ENCODE results near the gene C9orf43. TPM values are rescaled to one million over a fixed set of nuclear protein-coding genes. Genes with fewer than 3 reads are reported as not detected.
A peak's percentile ranks its signal among the peaks of the same experiment; 100 is the strongest.
"Not testable (repeated sequence)": the region's sequence is repeated elsewhere in the genome, so short reads cannot be mapped to it uniquely, and the experiment has no call there.

Gene C9orf43, protein sequence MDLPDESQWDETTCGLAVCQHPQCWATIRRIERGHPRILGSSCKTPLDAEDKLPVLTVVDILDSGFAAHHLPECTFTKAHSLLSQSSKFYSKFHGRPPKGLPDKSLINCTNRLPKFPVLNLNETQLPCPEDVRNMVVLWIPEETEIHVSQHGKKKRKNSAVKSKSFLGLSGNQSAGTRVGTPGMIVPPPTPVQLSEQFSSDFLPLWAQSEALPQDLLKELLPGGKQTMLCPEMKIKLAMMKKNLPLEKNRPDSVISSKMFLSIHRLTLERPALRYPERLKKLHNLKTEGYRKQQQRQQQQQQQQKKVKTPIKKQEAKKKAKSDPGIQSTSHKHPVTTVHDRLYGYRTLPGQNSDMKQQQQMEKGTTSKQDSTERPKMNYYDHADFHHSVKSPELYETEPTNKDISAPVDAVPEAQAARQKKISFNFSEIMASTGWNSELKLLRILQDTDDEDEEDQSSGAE
- total RNA-seq = 0.47 TPM
- polyA plus RNA-seq = 0.75 TPM
- long read RNA-seq, donor 1 = 0 reads
- long read RNA-seq, donor 2 = 0 reads
- long read RNA-seq, donor 3 = 0 reads
- long read RNA-seq, donor 4 = 0 reads
- long read RNA-seq, donor 5 = 0 reads
- long read RNA-seq, donor 6 = 0 reads
- long read RNA-seq, donor 7, partial matches to known transcripts = 88 of 88 reads
- long read RNA-seq, donor 7, other reads (novel, unspliced or antisense) = 0 of 88 reads
- long read RNA-seq, donor 8 = 0 reads
- long read RNA-seq, donor 9 = 0 reads
- long read RNA-seq, donor 10 = 0 reads

DNA sequence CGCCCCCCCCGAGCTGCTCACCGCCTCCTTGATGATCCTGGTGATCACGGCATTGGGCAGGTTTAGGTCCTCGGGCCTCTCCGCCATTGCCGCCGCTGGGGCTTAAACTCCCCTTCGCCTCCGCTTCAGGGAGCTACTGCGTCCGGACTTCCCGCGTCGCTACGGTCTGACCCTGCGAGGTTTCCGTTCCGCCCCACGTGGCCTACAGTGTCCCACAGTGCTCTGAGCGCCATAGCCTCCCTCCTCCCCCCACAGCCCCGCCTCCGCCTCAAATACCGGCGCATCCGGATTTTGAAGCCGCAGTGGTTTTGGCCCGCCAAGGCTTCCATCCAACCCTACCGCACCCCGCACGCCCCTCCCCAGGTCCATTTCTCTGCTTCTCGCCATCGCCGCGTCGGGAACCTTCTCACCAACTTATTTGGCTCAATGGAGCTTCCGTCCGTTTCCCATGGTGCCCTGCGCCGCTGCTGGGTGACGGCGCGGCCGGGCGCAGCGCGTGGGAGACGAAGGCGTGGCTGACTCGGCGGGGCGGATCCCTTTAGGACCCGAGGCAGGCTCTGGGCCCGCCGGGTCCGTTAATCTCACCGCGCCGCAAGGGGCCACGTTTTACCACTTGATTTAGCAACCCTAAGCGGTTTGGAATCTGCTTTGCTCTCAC, at the start of gene C9orf43, which contains the start of gene POLE3:
Gene C9orf43, plus strand, starts transcription at position 541 of the 658 bp plus-strand sequence. CDS start 2,747 bp downstream, outside the sequence.
Gene POLE3, minus strand, starts transcription at position 469 of the 658 bp plus-strand sequence. Its CDS starts 382 bp downstream, at position 87.
- Histone ChIP-seq H3K4me1 (ENCODE audit: control insufficient read depth in 2 of 2, insufficient read depth in 2 of 2, low read length in 2 of 2) (peaks cover 7 to 17% of the 10 kb centered on the region in 2 donors), H3K36me3 (ENCODE audit: control insufficient read depth in 2 of 2, insufficient read depth in 2 of 2, low read length in 1 of 2) (peaks cover 14 to 15% of the 10 kb centered on the region in 2 donors), H3K9me3 (ENCODE audit: control insufficient read depth in 2 of 2, insufficient read depth in 1 of 2, low read length in 1 of 2) (no peaks in the 10 kb centered on the region), H3K27me3 (ENCODE audit: control insufficient read depth in 2 of 2, insufficient read depth in 1 of 2, low read length in 1 of 2) (no peaks in the 10 kb centered on the region), H3K27ac (ENCODE audit: low read depth in 1 of 2, low read length in 1 of 2) (peak within 1 kb of the TSS; percentile 96 to 99), H3K4me3 (ENCODE audit: low read length in 2 of 2) (peak within 1 kb of the TSS; percentile 83 to 92)
- WGBS = under 1% methylated on average over 61 of the region's 61 CpGs
- DNase-seq (ENCODE audit: low read depth in 6 of 9, low spot score in 9 of 9) = peak; percentile 88 to 98 (median 94)

DNA sequence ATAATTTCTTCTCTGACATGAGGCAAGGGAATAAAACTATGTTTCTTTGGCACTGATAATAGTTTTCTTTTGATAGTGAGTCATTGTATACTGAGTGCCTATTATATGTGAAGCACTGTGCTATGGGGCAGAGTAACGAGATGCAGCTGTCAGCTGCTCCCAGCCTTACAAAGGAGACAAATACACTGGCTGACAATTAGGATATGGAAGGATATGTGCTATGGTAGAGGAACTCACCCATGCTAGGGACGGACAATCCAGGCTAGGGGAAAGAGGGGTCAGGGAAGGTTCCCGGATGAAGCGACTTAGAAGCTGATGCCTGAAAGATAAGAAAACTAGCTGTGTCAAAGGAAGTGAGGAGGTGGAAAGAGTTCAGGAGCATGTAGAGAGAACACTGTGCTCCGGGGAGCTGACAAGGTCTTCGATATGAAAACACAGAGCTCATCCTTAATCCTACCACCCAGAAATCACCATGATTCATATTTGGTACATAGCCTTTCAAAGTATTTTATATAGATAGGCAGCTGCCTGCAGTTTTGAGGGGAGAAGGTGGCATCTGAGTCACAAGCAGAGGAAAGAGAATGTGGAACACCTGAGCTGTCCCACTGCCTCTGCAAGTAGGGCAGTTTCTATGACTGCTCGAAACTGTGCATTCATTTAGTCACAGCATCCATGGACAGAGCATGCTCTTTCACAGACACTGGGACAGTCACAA, 49.1 kb upstream of the C9orf43 start:
- H3K4me1 ChIP-seq (ENCODE audit: control insufficient read depth in 2 of 2, insufficient read depth in 2 of 2, low read length in 2 of 2) = no peaks in the 10 kb centered on the region
- no peak overlapping the region for H3K27ac ChIP-seq (ENCODE audit: low read depth in 1 of 2, low read length in 1 of 2)
- H3K4me3 ChIP-seq (ENCODE audit: low read length in 2 of 2) = no peak overlapping the region
- no peak for DNase-seq (ENCODE audit: low read depth in 6 of 9, low spot score in 9 of 9)
- no peaks in the 10 kb centered on the region for H3K9me3 ChIP-seq (ENCODE audit: control insufficient read depth in 2 of 2, insufficient read depth in 1 of 2, low read length in 1 of 2)
- no peaks in the 10 kb centered on the region for H3K36me3 ChIP-seq (ENCODE audit: control insufficient read depth in 2 of 2, insufficient read depth in 2 of 2, low read length in 1 of 2)
- no peaks in the 10 kb centered on the region for H3K27me3 ChIP-seq (ENCODE audit: control insufficient read depth in 2 of 2, insufficient read depth in 1 of 2, low read length in 1 of 2)
- WGBS = 96% methylated on average over 7 of the region's 7 CpGs

DNA sequence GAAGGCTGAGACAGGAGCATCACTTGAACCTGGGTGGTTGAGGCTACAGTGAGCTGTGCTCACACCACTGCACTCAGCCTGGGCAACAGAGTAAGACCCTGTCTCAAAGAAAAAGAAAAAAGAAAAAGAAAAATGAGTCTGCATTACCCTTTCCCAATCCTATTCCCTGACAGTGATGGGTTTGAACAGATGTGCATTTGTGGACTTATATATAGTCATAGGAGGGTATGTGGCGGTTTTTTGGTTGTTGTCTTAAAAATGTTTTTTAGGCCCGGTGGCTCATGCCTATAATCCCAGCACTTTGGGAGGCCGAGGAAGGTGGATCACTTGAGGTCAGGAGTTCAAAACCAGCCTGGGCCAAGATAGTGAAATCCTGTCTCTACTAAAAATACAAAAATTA, 47.2 kb upstream of the C9orf43 start:
- no peak overlapping the region for H3K4me3 ChIP-seq (ENCODE audit: low read length in 2 of 2)
- H3K36me3 ChIP-seq (ENCODE audit: control insufficient read depth in 2 of 2, insufficient read depth in 2 of 2, low read length in 1 of 2) = no peaks in the 10 kb centered on the region
- no peaks in the 10 kb centered on the region for H3K4me1 ChIP-seq (ENCODE audit: control insufficient read depth in 2 of 2, insufficient read depth in 2 of 2, low read length in 2 of 2)
- H3K27ac ChIP-seq (ENCODE audit: low read depth in 1 of 2, low read length in 1 of 2) = no peak overlapping the region
- DNase-seq (ENCODE audit: low read depth in 6 of 9, low spot score in 9 of 9) = no peak
- H3K27me3 ChIP-seq (ENCODE audit: control insufficient read depth in 2 of 2, insufficient read depth in 1 of 2, low read length in 1 of 2) = no peaks in the 10 kb centered on the region
- H3K9me3 ChIP-seq (ENCODE audit: control insufficient read depth in 2 of 2, insufficient read depth in 1 of 2, low read length in 1 of 2) = no peaks in the 10 kb centered on the region
- 81% methylated on average over 3 of the region's 3 CpGs for WGBS

DNA sequence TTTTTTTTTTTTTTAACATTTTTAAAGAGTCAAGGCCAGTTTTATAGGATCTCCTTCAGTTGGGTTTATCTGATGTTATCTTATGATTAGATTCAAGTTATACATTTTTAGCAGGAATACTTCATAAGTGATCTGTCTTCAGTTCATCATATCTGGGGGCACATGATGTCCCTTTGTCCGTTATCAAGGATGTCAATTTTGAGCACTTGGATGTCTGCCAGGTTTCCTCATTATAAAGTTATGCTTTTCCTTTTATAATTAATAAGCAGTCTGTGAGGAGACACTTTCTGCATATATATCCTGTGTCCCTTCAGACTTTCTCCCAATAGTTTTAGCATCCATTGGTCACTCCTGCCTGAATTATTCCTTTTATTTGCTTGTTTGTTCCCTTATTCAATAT, 45.6 kb upstream of the C9orf43 start:
- H3K27ac ChIP-seq (ENCODE audit: low read depth in 1 of 2, low read length in 1 of 2) = no peak overlapping the region
- WGBS = 96% methylated on average over 1 of the region's 1 CpG

DNA sequence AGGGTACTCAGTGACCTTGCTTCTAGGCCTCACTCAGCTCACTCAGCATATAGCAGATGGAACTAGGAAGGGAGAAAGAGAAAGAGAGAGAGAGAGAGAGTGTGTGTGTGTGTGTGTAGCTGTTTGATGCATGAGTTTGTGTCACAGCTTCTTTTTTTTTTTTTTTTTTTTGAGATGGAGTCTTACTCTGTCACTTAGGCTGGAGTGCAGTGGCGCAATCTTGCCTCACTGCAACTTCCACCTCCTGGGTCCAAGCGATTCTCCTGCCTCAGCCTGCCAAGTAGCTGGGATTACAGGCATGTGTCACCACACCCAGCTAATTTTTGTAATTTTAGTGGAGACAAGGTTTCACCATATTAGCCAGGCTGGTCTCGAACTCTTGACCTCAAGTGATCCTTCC, 44.9 kb upstream of the C9orf43 start:
- H3K27me3 ChIP-seq (ENCODE audit: control insufficient read depth in 2 of 2, insufficient read depth in 1 of 2, low read length in 1 of 2); H3K27ac ChIP-seq (ENCODE audit: low read depth in 1 of 2, low read length in 1 of 2); H3K4me3 ChIP-seq (ENCODE audit: low read length in 2 of 2); DNase-seq (ENCODE audit: low read depth in 6 of 9, low spot score in 9 of 9); H3K9me3 ChIP-seq (ENCODE audit: control insufficient read depth in 2 of 2, insufficient read depth in 1 of 2, low read length in 1 of 2); H3K4me1 ChIP-seq (ENCODE audit: control insufficient read depth in 2 of 2, insufficient read depth in 2 of 2, low read length in 2 of 2); H3K36me3 ChIP-seq (ENCODE audit: control insufficient read depth in 2 of 2, insufficient read depth in 2 of 2, low read length in 1 of 2): not testable (repeated sequence)
- 98% methylated on average over 3 of the region's 3 CpGs for whole genome bisulfite sequencing

More for the DNA sequence above, 45.6 kb upstream of the C9orf43 start:
- no peaks in the 10 kb centered on the region for H3K36me3 ChIP-seq (ENCODE audit: control insufficient read depth in 2 of 2, insufficient read depth in 2 of 2, low read length in 1 of 2)
- H3K27me3 ChIP-seq (ENCODE audit: control insufficient read depth in 2 of 2, insufficient read depth in 1 of 2, low read length in 1 of 2) = no peaks in the 10 kb centered on the region
- DNase-seq (ENCODE audit: low read depth in 6 of 9, low spot score in 9 of 9) = no peak
- H3K4me1 ChIP-seq (ENCODE audit: control insufficient read depth in 2 of 2, insufficient read depth in 2 of 2, low read length in 2 of 2) = no peaks in the 10 kb centered on the region
- H3K4me3 ChIP-seq (ENCODE audit: low read length in 2 of 2) = no peak overlapping the region
- H3K9me3 ChIP-seq (ENCODE audit: control insufficient read depth in 2 of 2, insufficient read depth in 1 of 2, low read length in 1 of 2) = no peaks in the 10 kb centered on the region

DNA sequence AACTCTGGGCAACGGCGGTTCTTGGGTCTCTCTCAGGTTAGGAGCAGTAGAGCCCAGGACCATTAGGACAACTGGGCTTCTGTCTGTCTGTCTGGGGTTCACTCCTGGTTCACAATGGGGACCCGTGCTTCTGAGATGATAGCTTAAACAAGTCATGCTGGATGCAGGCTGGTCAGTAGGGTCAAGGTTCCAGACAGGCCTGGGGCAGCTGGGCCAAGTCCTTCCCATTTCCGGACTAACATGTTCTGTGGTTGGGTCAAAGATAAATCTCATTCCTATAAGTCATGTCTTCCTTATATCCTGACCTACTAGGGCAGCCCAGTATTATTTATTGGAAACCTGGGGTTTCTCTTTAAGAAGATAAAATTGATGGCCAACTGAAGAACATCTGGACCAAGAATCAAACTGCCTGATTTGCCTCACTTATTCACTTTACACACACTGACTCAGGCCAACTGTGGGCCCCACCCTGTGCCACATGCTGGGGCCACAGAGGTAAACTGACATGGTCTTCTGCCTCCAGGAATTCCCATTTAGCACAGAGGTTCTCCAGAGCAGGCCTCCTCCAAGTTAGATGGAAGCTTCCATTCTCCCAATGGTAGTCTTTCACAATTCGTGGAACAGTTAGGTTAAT, 42.1 kb upstream of the C9orf43 start:
- Histone ChIP-seq H3K4me3 (ENCODE audit: low read length in 2 of 2) (no peak overlapping the region), H3K9me3 (ENCODE audit: control insufficient read depth in 2 of 2, insufficient read depth in 1 of 2, low read length in 1 of 2) (no peaks in the 10 kb centered on the region), H3K4me1 (ENCODE audit: control insufficient read depth in 2 of 2, insufficient read depth in 2 of 2, low read length in 2 of 2) (no peaks in the 10 kb centered on the region), H3K27ac (ENCODE audit: low read depth in 1 of 2, low read length in 1 of 2) (no peak overlapping the region), H3K36me3 (ENCODE audit: control insufficient read depth in 2 of 2, insufficient read depth in 2 of 2, low read length in 1 of 2) (peaks cover 3 to 10% of the 10 kb centered on the region in 2 donors), H3K27me3 (ENCODE audit: control insufficient read depth in 2 of 2, insufficient read depth in 1 of 2, low read length in 1 of 2) (no peaks in the 10 kb centered on the region)
- DNase-seq (ENCODE audit: low read depth in 6 of 9, low spot score in 9 of 9) = no peak
- 96% methylated on average over 5 of the region's 5 CpGs for WGBS

DNA sequence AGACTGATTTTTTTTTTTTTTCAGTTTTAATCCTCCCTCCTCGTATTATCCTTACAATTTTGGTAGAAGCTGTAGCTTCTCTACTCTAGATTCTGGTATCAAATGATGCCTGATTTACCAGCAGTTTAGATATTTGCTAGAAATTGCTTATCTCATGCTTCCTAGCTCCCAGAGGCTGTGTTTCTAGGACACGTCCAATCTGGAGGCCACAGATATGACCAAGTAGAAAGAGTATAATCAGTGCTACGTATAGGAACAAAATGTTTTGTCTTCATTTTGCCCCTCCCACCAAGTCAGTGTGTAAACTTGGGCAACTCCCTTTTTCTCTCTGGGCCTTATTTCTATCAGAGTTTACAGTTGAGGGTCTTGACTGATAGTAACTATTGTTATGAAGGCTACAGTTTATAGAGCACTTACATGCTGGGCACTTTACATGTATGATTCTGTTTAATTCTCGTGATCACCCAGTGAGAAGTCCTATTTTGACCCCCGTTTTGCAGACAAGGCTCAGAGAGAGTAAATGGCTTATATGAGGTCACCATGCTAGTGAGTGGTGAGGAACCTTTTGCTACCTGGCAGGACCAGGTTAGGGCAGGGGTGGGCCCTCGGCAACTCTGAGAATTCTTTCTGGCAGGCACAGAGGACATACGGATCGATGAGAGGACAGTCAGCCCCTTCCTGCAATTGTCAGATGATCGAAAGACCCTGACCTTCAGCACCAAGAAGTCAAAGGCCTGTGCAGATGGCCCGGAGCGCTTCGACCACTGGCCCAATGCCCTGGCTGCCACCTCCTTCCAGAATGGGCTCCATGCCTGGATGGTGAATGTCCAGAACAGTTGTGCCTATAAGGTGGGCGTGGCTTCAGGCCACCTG, 41.3 kb upstream of the C9orf43 start:
- DNase-seq (ENCODE audit: low read depth in 6 of 9, low spot score in 9 of 9) = no peak
- Histone ChIP-seq H3K4me1 (ENCODE audit: control insufficient read depth in 2 of 2, insufficient read depth in 2 of 2, low read length in 2 of 2) (no peaks in the 10 kb centered on the region), H3K9me3 (ENCODE audit: control insufficient read depth in 2 of 2, insufficient read depth in 1 of 2, low read length in 1 of 2) (no peaks in the 10 kb centered on the region), H3K27ac (ENCODE audit: low read depth in 1 of 2, low read length in 1 of 2) (no peak overlapping the region), H3K36me3 (ENCODE audit: control insufficient read depth in 2 of 2, insufficient read depth in 2 of 2, low read length in 1 of 2) (peaks cover 7 to 18% of the 10 kb centered on the region in 2 donors), H3K4me3 (ENCODE audit: low read length in 2 of 2) (no peak overlapping the region), H3K27me3 (ENCODE audit: control insufficient read depth in 2 of 2, insufficient read depth in 1 of 2, low read length in 1 of 2) (no peaks in the 10 kb centered on the region)
- WGBS = 87% methylated on average over 13 of the region's 13 CpGs

DNA sequence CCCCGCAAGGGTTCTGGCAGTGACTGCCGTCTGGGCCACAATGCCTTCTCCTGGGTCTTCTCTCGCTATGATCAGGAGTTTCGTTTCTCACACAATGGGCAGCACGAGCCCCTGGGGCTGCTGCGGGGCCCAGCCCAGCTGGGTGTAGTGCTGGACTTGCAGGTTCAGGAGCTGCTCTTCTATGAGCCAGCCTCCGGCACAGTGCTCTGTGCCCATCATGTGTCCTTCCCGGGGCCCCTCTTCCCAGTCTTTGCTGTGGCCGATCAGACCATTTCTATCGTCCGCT, 40.7 kb upstream of the C9orf43 start:
- Histone ChIP-seq H3K36me3 (ENCODE audit: control insufficient read depth in 2 of 2, insufficient read depth in 2 of 2, low read length in 1 of 2) (peaks cover 10 to 19% of the 10 kb centered on the region in 2 donors), H3K4me3 (ENCODE audit: low read length in 2 of 2) (no peak overlapping the region), H3K27ac (ENCODE audit: low read depth in 1 of 2, low read length in 1 of 2) (no peak overlapping the region), H3K27me3 (ENCODE audit: control insufficient read depth in 2 of 2, insufficient read depth in 1 of 2, low read length in 1 of 2) (no peaks in the 10 kb centered on the region), H3K9me3 (ENCODE audit: control insufficient read depth in 2 of 2, insufficient read depth in 1 of 2, low read length in 1 of 2) (no peaks in the 10 kb centered on the region), H3K4me1 (ENCODE audit: control insufficient read depth in 2 of 2, insufficient read depth in 2 of 2, low read length in 2 of 2) (no peaks in the 10 kb centered on the region)
- DNase-seq (ENCODE audit: low read depth in 6 of 9, low spot score in 9 of 9) = no peak
- WGBS = 97% methylated on average over 11 of the region's 11 CpGs

Measured in thymus (tissue), 14 donors.